Ascending aorta (tissue), 2 donors: Measurements from ENCODE around the gene CPA5. TPM values are rescaled to one million over a fixed set of nuclear protein-coding genes. Genes with fewer than 3 reads are reported as not detected.

Experiments used
- DNase-seq, 2 donors: peaks; one replicate each; pipeline ENCODE4 v3.0.0-alpha.2; 2019; ENCODE audit warnings: low spot score in 2 of 2
- H3K27ac ChIP-seq, 2 donors: fragments of 200-600 bp; sonication (generic); one replicate each; pipeline ENCODE4 v1.5.1; 2016 to 2017; ENCODE audit warnings: mild to moderate bottlenecking in 1 of 2
- H3K27me3 ChIP-seq: fragments of 200-600 bp; sonication (generic); one replicate; pipeline ENCODE4 v1.5.1; 2017
- H3K36me3 ChIP-seq, 2 donors: fragments of 200-600 bp; sonication (generic); one replicate each; pipeline ENCODE4 v1.5.1; 2016
- H3K4me1 ChIP-seq, 2 donors: fragments of 200-600 bp; sonication (generic); one replicate each; pipeline ENCODE4 v1.5.1; 2016 to 2017; ENCODE audit warnings: mild to moderate bottlenecking in 1 of 2
- H3K4me3 ChIP-seq, 2 donors: fragments of 200-600 bp; sonication (generic); one replicate each; pipeline ENCODE4 v1.5.1; 2016 to 2017; ENCODE audit warnings: mild to moderate bottlenecking in 1 of 2
- H3K9me3 ChIP-seq, 2 donors: fragments of 200-600 bp; sonication (generic); one replicate each; pipeline ENCODE4 v1.5.1; 2016
- CTCF ChIP-seq, 3 experiments: fragments of 200-600 bp in 2 of 3; fragments of 450-650 bp in 1 of 3; sonication (generic) in 2 of 3; IDR thresholded peaks; one replicate each; pipeline ENCODE4 v1.5.1; 2016 to 2019; ENCODE audit warnings: antibody characterized with exemption in 3 of 3, mild to moderate bottlenecking in 1 of 3, moderate library complexity in 1 of 3
- intact Hi-C: fragments of 100-400 bp; cut with DNase I; formaldehyde crosslinking; loops from one replicate; pipeline ENCODE4 v1.15.1; 2023
- total RNA-seq: library from RNA; depleted of rRNA; stranded (reverse); fragments of >200 nt; gene quantifications from one replicate; pipeline ENCODE4 v1.1.0, GENCODE V29; 2016

The CPA5 gene
- total RNA-seq, 1 donor from 2014 or later: not detected

DNA sequence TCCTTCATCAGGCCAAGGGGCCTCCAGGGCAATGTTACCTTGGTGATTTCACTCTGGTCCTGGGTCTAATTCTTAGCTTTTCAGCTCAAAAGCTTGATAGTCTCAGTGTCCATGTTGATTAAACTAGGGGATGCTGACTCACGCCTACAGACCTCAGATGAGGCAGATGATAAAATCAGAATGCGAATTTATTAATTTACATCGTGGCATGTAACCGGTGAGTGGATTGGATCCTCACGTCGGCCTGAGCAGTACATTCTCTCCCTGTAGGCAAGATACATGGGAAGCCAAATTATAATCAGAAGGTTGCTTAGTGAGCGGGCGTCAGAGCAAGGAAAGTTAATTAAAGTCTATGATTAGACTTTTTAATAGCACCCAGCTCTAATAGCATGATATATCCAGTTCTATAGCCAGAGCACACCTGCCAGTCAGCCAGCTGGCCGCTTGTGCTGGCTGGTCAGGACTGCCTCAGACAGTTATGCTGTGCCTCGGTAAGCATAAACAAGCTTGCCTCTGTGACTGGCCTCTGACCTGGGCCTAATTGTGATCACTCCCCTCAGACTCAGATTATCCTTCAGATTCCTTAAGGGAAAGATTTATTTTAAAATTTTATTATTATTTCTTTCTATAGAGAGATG lies 20.2 kb upstream of the CPA5 start:
- H3K27ac ChIP-seq: no peak overlapping the region
- TF ChIP-seq CTCF (IDR thresholded peaks at IDR 0.05): no peak

GRCh38 chr7:130329681-130330080 lies 14.9 kb upstream of the CPA5 start:
- Histone ChIP-seq H3K27me3 (no peaks in the 10 kb centered on the region), H3K36me3 (no peaks in the 10 kb centered on the region), H3K9me3 (no peaks in the 10 kb centered on the region), H3K27ac (no peak overlapping the region), H3K4me1 (no peaks in the 10 kb centered on the region), H3K4me3 (no peak overlapping the region)
- intact Hi-C loops: no loop called here
- DNase-seq: no peak
- TF ChIP-seq CTCF (IDR thresholded peaks at IDR 0.05): no peak

More for the DNA sequence above, 20.2 kb upstream of the CPA5 start:
- DNase-seq: no peak
- Histone ChIP-seq H3K27me3 (no peaks in the 10 kb centered on the region), H3K4me1 (no peaks in the 10 kb centered on the region), H3K4me3 (no peak overlapping the region), H3K36me3 (no peaks in the 10 kb centered on the region), H3K9me3 (no peaks in the 10 kb centered on the region)
- intact Hi-C loops: no loop called here

DNA sequence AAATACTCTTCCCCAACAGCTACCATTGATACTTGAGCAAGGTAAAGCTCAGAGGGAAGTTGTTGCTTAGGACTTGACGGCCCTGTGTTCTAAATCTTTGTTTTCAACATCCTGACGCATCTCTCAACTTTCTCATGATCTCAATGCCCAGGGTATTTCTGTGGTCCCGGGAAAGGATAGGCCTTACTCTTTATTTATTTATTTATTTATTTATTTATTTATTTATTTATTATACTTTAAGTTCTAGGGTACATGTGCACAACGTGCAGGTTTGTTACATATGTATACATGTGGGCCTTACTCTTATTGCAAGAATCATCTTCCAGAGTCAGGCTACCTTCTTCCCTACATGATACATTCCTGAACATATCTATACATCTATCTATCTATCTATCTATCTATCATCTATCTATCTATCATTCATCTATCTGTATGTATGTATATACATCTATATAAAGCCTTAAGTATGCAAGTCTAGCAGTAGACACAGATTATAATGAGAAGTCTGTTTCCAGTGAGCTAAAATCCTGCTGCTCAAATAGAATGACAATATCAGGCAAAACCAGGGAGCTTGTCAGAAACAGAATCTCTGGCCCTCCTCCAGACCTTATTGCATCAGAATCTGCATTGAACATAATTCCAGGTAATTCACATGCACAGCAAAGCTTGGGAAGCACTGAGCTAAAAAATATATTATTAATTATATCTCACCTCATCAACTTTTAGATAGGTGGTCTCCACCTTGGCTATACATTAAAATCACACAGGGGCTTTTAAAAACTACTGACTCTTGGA lies 12.2 kb upstream of the CPA5 start:
- intact Hi-C loops: no loop called here
- Histone ChIP-seq H3K4me3 (no peak overlapping the region), H3K36me3 (no peaks in the 10 kb centered on the region), H3K27ac (no peak overlapping the region), H3K4me1 (no peaks in the 10 kb centered on the region), H3K9me3 (no peaks in the 10 kb centered on the region), H3K27me3 (no peaks in the 10 kb centered on the region)
- TF ChIP-seq CTCF (IDR thresholded peaks at IDR 0.05): no peak
- no peak for DNase-seq

- Histone ChIP-seq H3K9me3 (no peaks in the 10 kb centered on the region), H3K4me1 (no peaks in the 10 kb centered on the region), H3K4me3 (no peak overlapping the region), H3K27ac (no peak overlapping the region), H3K27me3 (no peaks in the 10 kb centered on the region), H3K36me3 (no peaks in the 10 kb centered on the region)
- no peak for DNase-seq
- intact Hi-C loops: no loop called here
- TF ChIP-seq CTCF (IDR thresholded peaks at IDR 0.05): no peak
Measured at GRCh38 chr7:130333832-130334231, 10.8 kb upstream of the CPA5 start.

DNA sequence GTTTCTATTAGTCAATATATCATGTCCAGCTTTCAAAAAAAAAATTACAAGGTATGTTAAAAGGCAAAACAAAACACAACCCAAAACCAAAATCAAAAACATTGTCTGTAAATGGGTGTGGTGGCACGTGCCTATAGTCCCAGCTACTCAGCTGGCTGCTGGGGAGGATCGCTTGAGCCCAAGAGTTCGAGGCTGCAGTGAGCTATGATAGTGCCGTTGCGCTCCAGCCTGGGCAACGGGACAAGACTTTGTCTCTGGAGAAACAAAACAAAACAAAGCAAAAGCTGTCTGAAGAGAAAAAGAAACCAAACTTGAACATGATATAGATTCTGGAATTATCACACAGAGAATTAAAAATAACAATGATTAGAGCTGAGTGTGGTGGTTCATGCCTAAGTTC lies 10.3 kb upstream of the CPA5 start:
- H3K4me1 ChIP-seq: no peaks in the 10 kb centered on the region
- H3K9me3 ChIP-seq: no peaks in the 10 kb centered on the region
- no peak overlapping the region for H3K4me3 ChIP-seq
- TF ChIP-seq CTCF (IDR thresholded peaks at IDR 0.05): no peak
- intact Hi-C loops: no loop called here
- no peak overlapping the region for H3K27ac ChIP-seq
- no peaks in the 10 kb centered on the region for H3K36me3 ChIP-seq
- DNase-seq: no peak
- H3K27me3 ChIP-seq: no peaks in the 10 kb centered on the region
